Astrocyte (in vitro differentiated cells and primary cell): ENCODE data around the gene PDXK. TPM values are rescaled to one million over a fixed set of nuclear protein-coding genes. Genes with fewer than 3 reads are reported as not detected.

Experiments
- DNase-seq: peaks from one replicate; pipeline ENCODE4 v3.0.0-alpha.2; 2010; ENCODE audit warnings: low read depth
- FAIRE-seq: peaks from 2 replicates; lab custom pipeline; 2011; peaks lifted over from hg19 to GRCh38; lab: Jason Lieb, UNC
- H2AFZ ChIP-seq: 2 replicates; pipeline ENCODE4 v1.6.0; 2012; ENCODE audit warnings: low read depth, low read length, inconsistent platforms
- H3K27ac ChIP-seq: 2 replicates; pipeline ENCODE4 v1.5.1; 2011; ENCODE audit warnings: low read depth, low read length, inconsistent platforms
- H3K27me3 ChIP-seq: 2 replicates; pipeline ENCODE4 v1.6.0; 2011; ENCODE audit warnings: low read length, inconsistent platforms; ENCODE audit not compliant: insufficient read depth
- H3K36me3 ChIP-seq: 2 replicates; pipeline ENCODE4 v1.5.1; 2011; ENCODE audit warnings: low read length, inconsistent platforms; ENCODE audit not compliant: insufficient read depth
- H3K4me1 ChIP-seq: 2 replicates; pipeline ENCODE4 v1.5.1; 2011; ENCODE audit warnings: low read length, inconsistent platforms; ENCODE audit not compliant: insufficient read depth
- H3K4me2 ChIP-seq: 2 replicates; pipeline ENCODE4 v1.6.0; 2012; ENCODE audit warnings: low read length, inconsistent platforms
- H3K4me3 ChIP-seq: 2 replicates; pipeline ENCODE4 v1.5.1; 2011; ENCODE audit warnings: low read depth, mild to moderate bottlenecking, low read length, inconsistent platforms; ENCODE audit not compliant: insufficient read depth
- H3K79me2 ChIP-seq: 2 replicates; pipeline ENCODE4 v1.6.0; 2012; ENCODE audit warnings: mild to moderate bottlenecking, low read length, inconsistent platforms; ENCODE audit not compliant: insufficient read depth
- H3K9ac ChIP-seq: 2 replicates; pipeline ENCODE4 v1.6.0; 2012; ENCODE audit warnings: mild to moderate bottlenecking, low read length, inconsistent platforms
- H3K9me3 ChIP-seq: 2 replicates; pipeline ENCODE4 v1.5.1; 2012; ENCODE audit warnings: low read depth, mild to moderate bottlenecking, low read length, inconsistent platforms; ENCODE audit not compliant: insufficient read depth
- H4K20me1 ChIP-seq: 2 replicates; pipeline ENCODE4 v1.6.0; 2012; ENCODE audit warnings: low read length, inconsistent platforms; ENCODE audit not compliant: insufficient read depth
- H3K27ac Mint-ChIP-seq: one replicate; pipeline ENCODE4 v1.8.0; 2021; ENCODE audit warnings: mild to moderate bottlenecking, mixed read lengths; ENCODE audit not compliant: unreplicated experiment
- H3K27me3 Mint-ChIP-seq: one replicate; pipeline ENCODE4 v1.8.0; 2021; ENCODE audit warnings: low read depth, mixed read lengths; ENCODE audit not compliant: unreplicated experiment
- H3K36me3 Mint-ChIP-seq: one replicate; pipeline ENCODE4 v1.8.0; 2021; ENCODE audit warnings: low read depth, mixed read lengths; ENCODE audit not compliant: unreplicated experiment
- H3K4me1 Mint-ChIP-seq: one replicate; pipeline ENCODE4 v1.8.0; 2021; ENCODE audit warnings: low read depth, mixed read lengths; ENCODE audit not compliant: unreplicated experiment
- H3K4me3 Mint-ChIP-seq: one replicate; pipeline ENCODE4 v1.8.0; 2021; ENCODE audit warnings: mild to moderate bottlenecking, moderate library complexity, mixed read lengths; ENCODE audit not compliant: unreplicated experiment
- H3K9me3 Mint-ChIP-seq: one replicate; pipeline ENCODE4 v1.8.0; 2021; ENCODE audit warnings: mild to moderate bottlenecking, mixed read lengths; ENCODE audit not compliant: unreplicated experiment
- EZH2 ChIP-seq: IDR thresholded peaks from 2 replicates; pipeline ENCODE4 v1.6.1; 2012; ENCODE audit warnings: mild to moderate bottlenecking, low read length, inconsistent platforms; ENCODE audit not compliant: insufficient read depth
- total RNA-seq: library from RNA; stranded (reverse); gene quantifications from 2 replicates; pipeline ENCODE4 v1.2.1, GENCODE V29; 2021
- TF ChIP-seq, protein P1 (sequence below): IDR thresholded peaks from 2 replicates; pipeline ENCODE4 v1.5.1; 2011; ENCODE audit warnings: low read depth, mild to moderate bottlenecking, inconsistent platforms, low read length, moderate library complexity; ENCODE audit not compliant: insufficient read depth

PDXK gene
- total RNA-seq, 1 donor from 2014 or later: 180 TPM

DNA sequence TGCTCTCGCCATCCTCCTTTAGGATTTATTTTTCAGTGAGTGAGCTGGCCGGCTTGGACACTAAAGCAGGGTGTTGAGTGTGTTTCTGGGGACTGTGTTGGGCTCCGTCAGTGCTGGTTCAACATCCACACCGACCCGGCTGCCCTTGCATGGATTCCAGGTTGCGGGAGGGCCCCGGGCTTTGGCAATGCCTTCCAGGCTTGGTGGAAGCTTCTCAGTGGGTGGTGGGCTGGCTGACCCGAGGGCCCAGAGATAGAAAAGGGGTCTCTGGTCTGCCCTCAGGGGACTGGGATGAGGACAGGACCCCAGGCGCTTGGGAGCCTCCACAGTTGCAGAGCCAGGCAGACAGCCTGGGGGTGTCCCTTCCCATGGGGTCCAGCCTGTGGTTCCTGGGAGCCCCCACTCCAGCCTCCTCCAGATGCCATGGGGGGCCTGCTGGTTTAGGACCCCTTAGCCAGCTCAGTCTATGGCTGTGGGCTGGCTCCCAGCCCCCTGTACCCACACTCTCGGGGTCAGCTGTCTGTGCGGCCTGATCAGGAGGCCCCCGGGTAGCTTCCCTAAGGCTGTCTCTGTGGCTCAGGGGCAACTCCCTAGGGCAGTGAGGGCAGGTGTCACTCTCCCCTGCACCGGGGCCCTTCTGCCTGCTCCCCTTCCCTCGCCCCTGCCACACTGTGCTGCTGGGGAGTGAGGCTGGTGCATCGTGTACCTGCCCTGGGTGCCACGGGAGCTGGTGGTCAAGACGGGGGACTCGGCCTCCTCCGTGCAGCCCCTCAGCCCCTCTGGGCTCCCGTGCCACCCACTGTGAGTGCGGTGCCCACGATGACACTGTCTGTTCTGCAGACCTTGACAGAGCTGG is 16.5 kb downstream of the PDXK start:
- Histone ChIP-seq H3K9ac (peak overlapping the region; percentile 18), H3K27ac (no peak overlapping the region), H3K4me2 (peak overlapping the region; percentile 73), H3K79me2 (peaks cover 53% of the 10 kb centered on the region), H3K4me1 (peaks cover 37% of the 10 kb centered on the region), H2AFZ (no peak overlapping the region), H3K36me3 (no peaks in the 10 kb centered on the region), H3K9me3 (peaks cover 4% of the 10 kb centered on the region), H3K27me3 (no peaks in the 10 kb centered on the region), H3K4me3 (no peak overlapping the region), H4K20me1 (peaks cover 91% of the 10 kb centered on the region)
- H3K4me3 Mint-ChIP-seq: no peak overlapping the region
- DNase-seq (no peak), FAIRE-seq (no peak)
- H3K4me1 Mint-ChIP-seq: peaks cover 40% of the 10 kb centered on the region
- H3K9me3 Mint-ChIP-seq: peaks cover 2% of the 10 kb centered on the region
- no peak for TF ChIP-seq EZH2
- TF ChIP-seq, protein P1, sequence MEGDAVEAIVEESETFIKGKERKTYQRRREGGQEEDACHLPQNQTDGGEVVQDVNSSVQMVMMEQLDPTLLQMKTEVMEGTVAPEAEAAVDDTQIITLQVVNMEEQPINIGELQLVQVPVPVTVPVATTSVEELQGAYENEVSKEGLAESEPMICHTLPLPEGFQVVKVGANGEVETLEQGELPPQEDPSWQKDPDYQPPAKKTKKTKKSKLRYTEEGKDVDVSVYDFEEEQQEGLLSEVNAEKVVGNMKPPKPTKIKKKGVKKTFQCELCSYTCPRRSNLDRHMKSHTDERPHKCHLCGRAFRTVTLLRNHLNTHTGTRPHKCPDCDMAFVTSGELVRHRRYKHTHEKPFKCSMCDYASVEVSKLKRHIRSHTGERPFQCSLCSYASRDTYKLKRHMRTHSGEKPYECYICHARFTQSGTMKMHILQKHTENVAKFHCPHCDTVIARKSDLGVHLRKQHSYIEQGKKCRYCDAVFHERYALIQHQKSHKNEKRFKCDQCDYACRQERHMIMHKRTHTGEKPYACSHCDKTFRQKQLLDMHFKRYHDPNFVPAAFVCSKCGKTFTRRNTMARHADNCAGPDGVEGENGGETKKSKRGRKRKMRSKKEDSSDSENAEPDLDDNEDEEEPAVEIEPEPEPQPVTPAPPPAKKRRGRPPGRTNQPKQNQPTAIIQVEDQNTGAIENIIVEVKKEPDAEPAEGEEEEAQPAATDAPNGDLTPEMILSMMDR: no peak
- H3K36me3 Mint-ChIP-seq: peaks cover 27% of the 10 kb centered on the region
- no peak overlapping the region for H3K27ac Mint-ChIP-seq
- no peaks in the 10 kb centered on the region for H3K27me3 Mint-ChIP-seq

DNA sequence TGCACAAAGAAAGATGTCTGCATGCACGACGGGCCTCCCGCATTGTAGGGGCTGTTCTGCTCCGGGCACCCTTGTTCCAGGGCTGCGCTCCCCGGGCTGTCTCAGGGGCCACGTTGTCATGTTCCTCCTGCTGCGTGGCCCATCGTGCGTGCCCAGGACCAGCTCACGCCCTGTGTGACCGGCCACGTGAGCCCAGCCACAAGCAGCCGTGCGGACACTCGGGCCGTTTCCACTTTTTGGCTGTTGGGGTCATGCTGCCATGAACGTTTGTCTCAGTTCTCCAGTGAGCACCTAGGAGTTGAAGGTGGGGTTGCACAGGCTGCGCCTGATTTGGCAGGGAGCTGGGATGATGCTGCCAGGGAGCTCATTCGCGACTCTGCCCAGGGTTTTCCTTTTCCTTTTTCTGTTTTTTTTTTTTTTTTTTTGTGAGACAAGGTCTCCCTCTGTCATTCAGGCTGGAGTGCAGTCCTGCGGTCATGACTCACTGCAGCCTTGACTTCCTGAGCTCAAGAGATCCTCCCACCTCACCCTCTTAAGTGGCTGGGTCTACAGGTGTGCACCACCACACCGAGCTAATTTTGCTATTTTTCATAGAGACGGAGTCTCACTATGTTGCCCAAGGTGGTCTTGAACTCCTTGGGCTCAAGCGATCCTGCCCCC is 17.4 kb downstream of the PDXK start:
- Histone ChIP-seq H3K9ac (no peak overlapping the region), H3K27ac (no peak overlapping the region), H3K4me3 (no peak overlapping the region), H3K79me2 (peaks cover 44% of the 10 kb centered on the region), H3K9me3 (peaks cover 4% of the 10 kb centered on the region), H2AFZ (no peak overlapping the region), H3K36me3 (no peaks in the 10 kb centered on the region), H3K4me1 (peaks cover 37% of the 10 kb centered on the region), H3K27me3 (no peaks in the 10 kb centered on the region), H3K4me2 (no peak overlapping the region), H4K20me1 (peaks cover 90% of the 10 kb centered on the region)
- no peak for FAIRE-seq
- H3K4me3 Mint-ChIP-seq: no peak overlapping the region
- peak; percentile 27 for DNase-seq
- no peaks in the 10 kb centered on the region for H3K27me3 Mint-ChIP-seq
- H3K4me1 Mint-ChIP-seq: peaks cover 35% of the 10 kb centered on the region
- no peak overlapping the region for H3K27ac Mint-ChIP-seq
- peaks cover 2% of the 10 kb centered on the region for H3K9me3 Mint-ChIP-seq
- peaks cover 29% of the 10 kb centered on the region for H3K36me3 Mint-ChIP-seq
- TF ChIP-seq EZH2: no peak
- TF ChIP-seq, protein P1: no peak
